HG02981 (cell line): ENCODE results near the gene C10orf95.
"Not testable (repeated sequence)": the region's sequence is repeated elsewhere in the genome, so short reads cannot be mapped to it uniquely, and the experiment has no call there.

Experiments used
- ATAC-seq: cut with Tn5 transposase; IDR thresholded peaks from one replicate; pipeline ENCODE4 v1.9.1; 2021; ENCODE audit warnings: mild to moderate bottlenecking, moderate library complexity; ENCODE audit not compliant: unreplicated experiment

C10orf95 gene

GRCh38 chr10:102467318-102467717 lies 16.0 kb upstream of the C10orf95 start:
- no peak for ATAC-seq

GRCh38 chr10:102465466-102465865 lies 14.1 kb upstream of the C10orf95 start:
- no peak for ATAC-seq

GRCh38 chr10:102463983-102464382 lies 12.6 kb upstream of the C10orf95 start:
- ATAC-seq: no peak

- ATAC-seq: no peak
Observed at GRCh38 chr10:102462512-102463054, 11.2 kb upstream of the C10orf95 start.

GRCh38 chr10:102461187-102462054 lies 10.1 kb upstream of the C10orf95 start:
- ATAC-seq: peak; percentile 83

- ATAC-seq: peak; percentile 17
Observed at GRCh38 chr10:102460836-102461186, 9.5 kb upstream of the C10orf95 start.

- ATAC-seq: no peak
Observed at GRCh38 chr10:102458656-102459055, 7.3 kb upstream of the C10orf95 start.

- no peak for ATAC-seq
Observed at GRCh38 chr10:102457591-102458150, 6.3 kb upstream of the C10orf95 start.

- ATAC-seq: no peak
Observed at GRCh38 chr10:102455893-102456471, 4.6 kb upstream of the C10orf95 start.

GRCh38 chr10:102454662-102455487 lies 3.5 kb upstream of the C10orf95 start:
- not testable (repeated sequence) for ATAC-seq

GRCh38 chr10:102453502-102453901 lies 2.2 kb upstream of the C10orf95 start:
- no peak for ATAC-seq

- ATAC-seq: no peak
Observed at GRCh38 chr10:102452672-102453340, 1.5 kb upstream of the C10orf95 start.

GRCh38 chr10:102450374-102451104 lies 804 bp downstream of the C10orf95 start:
- ATAC-seq: peak; percentile 79

GRCh38 chr10:102450124-102450373 lies 1.3 kb downstream of the C10orf95 start:
- ATAC-seq: no peak

- peak; percentile 41 for ATAC-seq
Observed at GRCh38 chr10:102449321-102450123, 1.8 kb downstream of the C10orf95 start.

- no peak for ATAC-seq
Observed at GRCh38 chr10:102444851-102445250, 6.5 kb downstream of the C10orf95 start.

GRCh38 chr10:102438374-102438773 lies 13.0 kb downstream of the C10orf95 start:
- no peak for ATAC-seq

- no peak for ATAC-seq
Observed at GRCh38 chr10:102437515-102437914, 13.8 kb downstream of the C10orf95 start.

GRCh38 chr10:102436312-102436711 lies 15.0 kb downstream of the C10orf95 start:
- no peak for ATAC-seq
